OCI-LY1 (cell line): ENCODE measurements around the gene TGFB2.

Experiments
- H2AFZ ChIP-seq: fragments of 200-600 bp; sonication (generic), shearing (Covaris generic); 2 replicates; pipeline ENCODE4 v1.6.0; 2014; ENCODE audit warnings: antibody characterized with exemption, mild to moderate bottlenecking, low read length
- H3F3A ChIP-seq: fragments of 200-600 bp; sonication (generic), shearing (Covaris generic); 2 replicates; pipeline ENCODE4 v1.6.0; 2014; ENCODE audit warnings: mild to moderate bottlenecking, antibody characterized with exemption, low read length, moderate library complexity; ENCODE audit not compliant: insufficient read depth
- H3K27ac ChIP-seq: fragments of 200-600 bp; sonication (generic); 2 replicates; pipeline ENCODE4 v1.5.1; 2014; ENCODE audit warnings: low read length, mixed run types, mild to moderate bottlenecking, low read depth; ENCODE audit not compliant: poor library complexity, severe bottlenecking
- H3K27me3 ChIP-seq: fragments of 200-600 bp; sonication (generic); 2 replicates; pipeline ENCODE4 v1.6.0; 2014; ENCODE audit warnings: antibody characterized with exemption, mild to moderate bottlenecking, low read length, moderate library complexity; ENCODE audit not compliant: insufficient read depth
- H3K36me3 ChIP-seq: fragments of 200-600 bp; sonication (generic); 2 replicates; pipeline ENCODE4 v1.6.1; 2014; ENCODE audit warnings: mild to moderate bottlenecking, antibody characterized with exemption, low read length, moderate library complexity, mixed read lengths; ENCODE audit not compliant: insufficient read depth
- H3K4me1 ChIP-seq: fragments of 200-600 bp; sonication (generic); 2 replicates; pipeline ENCODE4 v1.5.1; 2014; ENCODE audit warnings: mild to moderate bottlenecking, low read length, moderate library complexity; ENCODE audit not compliant: insufficient read depth, severe bottlenecking
- H3K4me2 ChIP-seq: fragments of 200-600 bp; sonication (generic), shearing (Covaris generic); 2 replicates; pipeline ENCODE4 v1.6.1; 2014; ENCODE audit warnings: low read length
- H3K4me3 ChIP-seq: fragments of 200-600 bp; sonication (generic); 2 replicates; pipeline ENCODE4 v1.5.1; 2014; ENCODE audit warnings: low read length, low read depth, mild to moderate bottlenecking, mixed read lengths; ENCODE audit not compliant: poor library complexity, severe bottlenecking
- H3K79me2 ChIP-seq: fragments of 200-600 bp; shearing (Covaris generic); 2 replicates; pipeline ENCODE4 v1.6.1; 2016; ENCODE audit warnings: mixed run types, low read length, mixed read lengths; ENCODE audit not compliant: insufficient read depth
- H3K9ac ChIP-seq: fragments of 200-600 bp; sonication (generic), shearing (Covaris generic); 2 replicates; pipeline ENCODE4 v1.6.1; 2014; ENCODE audit warnings: mild to moderate bottlenecking, low read length, mixed read lengths
- H3K9me2 ChIP-seq: fragments of 200-600 bp; sonication (generic), shearing (Covaris generic); 2 replicates; pipeline ENCODE4 v1.6.1; 2014; ENCODE audit warnings: low read depth, mild to moderate bottlenecking, low read length, mixed read lengths
- H3K9me3 ChIP-seq: fragments of 200-600 bp; shearing (Covaris generic); 2 replicates; pipeline ENCODE4 v1.6.1; 2014; ENCODE audit warnings: low read length, mixed read lengths
- H4K20me1 ChIP-seq: fragments of 200-600 bp; sonication (generic), shearing (Covaris generic); 2 replicates; pipeline ENCODE4 v1.6.0; 2016; ENCODE audit warnings: mild to moderate bottlenecking, low read length; ENCODE audit not compliant: insufficient read depth
- EZH2 ChIP-seq: fragments of 200-600 bp; sonication (generic), shearing (Covaris generic); IDR thresholded peaks from 2 replicates; pipeline ENCODE4 v1.8.0; 2017; ENCODE audit warnings: borderline replicate concordance, mixed run types, mild to moderate bottlenecking, antibody characterized with exemption, low read length, moderate library complexity, mixed read lengths
- TF ChIP-seq, protein P1 (sequence below): fragments of 200-600 bp; sonication (generic), shearing (Covaris generic); IDR thresholded peaks from 2 replicates; pipeline ENCODE4 v1.5.1; 2017; ENCODE audit warnings: mild to moderate bottlenecking, antibody characterized with exemption, low read length, moderate library complexity, mixed read lengths

The TGFB2 gene

GRCh38 chr1:218408942-218409341 is 63.8 kb downstream of the TGFB2 start:
- no peaks in the 10 kb centered on the region for H3K27me3 ChIP-seq
- no peaks in the 10 kb centered on the region for H3K36me3 ChIP-seq
- H3K27ac ChIP-seq = no peak overlapping the region
- H3K79me2 ChIP-seq = no peaks in the 10 kb centered on the region
- no peaks in the 10 kb centered on the region for H3K9me2 ChIP-seq
- no peaks in the 10 kb centered on the region for H3K4me1 ChIP-seq
- H3K4me2 ChIP-seq = no peak overlapping the region
- no peak overlapping the region for H3K4me3 ChIP-seq
- no peaks in the 10 kb centered on the region for H3K9me3 ChIP-seq
- H3K9ac ChIP-seq = no peak overlapping the region
- no peaks in the 10 kb centered on the region for H3F3A ChIP-seq
- no peak overlapping the region for H2AFZ ChIP-seq
- TF ChIP-seq, protein P1, sequence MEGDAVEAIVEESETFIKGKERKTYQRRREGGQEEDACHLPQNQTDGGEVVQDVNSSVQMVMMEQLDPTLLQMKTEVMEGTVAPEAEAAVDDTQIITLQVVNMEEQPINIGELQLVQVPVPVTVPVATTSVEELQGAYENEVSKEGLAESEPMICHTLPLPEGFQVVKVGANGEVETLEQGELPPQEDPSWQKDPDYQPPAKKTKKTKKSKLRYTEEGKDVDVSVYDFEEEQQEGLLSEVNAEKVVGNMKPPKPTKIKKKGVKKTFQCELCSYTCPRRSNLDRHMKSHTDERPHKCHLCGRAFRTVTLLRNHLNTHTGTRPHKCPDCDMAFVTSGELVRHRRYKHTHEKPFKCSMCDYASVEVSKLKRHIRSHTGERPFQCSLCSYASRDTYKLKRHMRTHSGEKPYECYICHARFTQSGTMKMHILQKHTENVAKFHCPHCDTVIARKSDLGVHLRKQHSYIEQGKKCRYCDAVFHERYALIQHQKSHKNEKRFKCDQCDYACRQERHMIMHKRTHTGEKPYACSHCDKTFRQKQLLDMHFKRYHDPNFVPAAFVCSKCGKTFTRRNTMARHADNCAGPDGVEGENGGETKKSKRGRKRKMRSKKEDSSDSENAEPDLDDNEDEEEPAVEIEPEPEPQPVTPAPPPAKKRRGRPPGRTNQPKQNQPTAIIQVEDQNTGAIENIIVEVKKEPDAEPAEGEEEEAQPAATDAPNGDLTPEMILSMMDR = no peak
- TF ChIP-seq EZH2 = no peak
- H4K20me1 ChIP-seq = no peaks in the 10 kb centered on the region

GRCh38 chr1:218409946-218410510 is 64.9 kb downstream of the TGFB2 start:
- H3K27me3 ChIP-seq = no peaks in the 10 kb centered on the region
- no peak overlapping the region for H3K4me3 ChIP-seq
- no peak overlapping the region for H3K4me2 ChIP-seq
- H3K9me3 ChIP-seq = no peaks in the 10 kb centered on the region
- H3K79me2 ChIP-seq = no peaks in the 10 kb centered on the region
- no peak overlapping the region for H3K27ac ChIP-seq
- no peak overlapping the region for H2AFZ ChIP-seq
- no peak overlapping the region for H3K9ac ChIP-seq
- TF ChIP-seq, protein P1 = no peak
- no peak for TF ChIP-seq EZH2
- H3F3A ChIP-seq = no peaks in the 10 kb centered on the region
- no peaks in the 10 kb centered on the region for H3K4me1 ChIP-seq
- H4K20me1 ChIP-seq = no peaks in the 10 kb centered on the region
- H3K36me3 ChIP-seq = no peaks in the 10 kb centered on the region
- H3K9me2 ChIP-seq = no peaks in the 10 kb centered on the region

DNA sequence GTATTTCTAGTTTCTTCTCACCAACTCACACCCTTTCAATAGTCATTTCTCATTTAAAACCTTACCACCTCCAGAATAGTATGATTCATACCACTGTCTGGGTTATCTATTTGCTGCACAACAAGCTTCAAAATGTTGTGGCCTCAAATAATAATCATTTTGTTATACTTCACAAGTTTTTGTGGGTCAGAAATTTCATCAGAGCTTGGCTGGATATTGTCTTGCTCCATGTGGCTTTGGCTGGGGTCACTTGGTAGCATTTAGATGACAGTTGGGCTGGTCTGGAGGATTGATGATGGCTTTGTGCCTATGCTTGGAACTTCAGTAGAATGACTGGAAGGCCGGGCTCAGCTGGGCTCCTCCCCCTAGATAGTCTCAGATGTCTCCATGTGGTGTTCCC is 66.0 kb downstream of the TGFB2 start:
- no peaks in the 10 kb centered on the region for H3K79me2 ChIP-seq
- no peaks in the 10 kb centered on the region for H3K4me1 ChIP-seq
- no peaks in the 10 kb centered on the region for H4K20me1 ChIP-seq
- no peak overlapping the region for H3K4me3 ChIP-seq
- H2AFZ ChIP-seq = no peak overlapping the region
- no peaks in the 10 kb centered on the region for H3K27me3 ChIP-seq
- H3K36me3 ChIP-seq = no peaks in the 10 kb centered on the region
- H3K27ac ChIP-seq = no peak overlapping the region
- H3K9me3 ChIP-seq = no peaks in the 10 kb centered on the region
- TF ChIP-seq EZH2 = no peak
- TF ChIP-seq, protein P1 = no peak
- no peaks in the 10 kb centered on the region for H3F3A ChIP-seq
- no peaks in the 10 kb centered on the region for H3K9me2 ChIP-seq
- no peak overlapping the region for H3K9ac ChIP-seq
- H3K4me2 ChIP-seq = no peak overlapping the region
